HG02884 (cell line): Measurements from ENCODE around the gene UBAC2.
A peak's percentile ranks its signal among the peaks of the same experiment; 100 is the strongest.

Experiments used
- ATAC-seq: cut with Tn5 transposase; IDR thresholded peaks from one replicate; pipeline ENCODE4 v1.9.1; 2021; ENCODE audit warnings: mild to moderate bottlenecking, moderate library complexity; ENCODE audit not compliant: unreplicated experiment

Gene UBAC2, protein sequence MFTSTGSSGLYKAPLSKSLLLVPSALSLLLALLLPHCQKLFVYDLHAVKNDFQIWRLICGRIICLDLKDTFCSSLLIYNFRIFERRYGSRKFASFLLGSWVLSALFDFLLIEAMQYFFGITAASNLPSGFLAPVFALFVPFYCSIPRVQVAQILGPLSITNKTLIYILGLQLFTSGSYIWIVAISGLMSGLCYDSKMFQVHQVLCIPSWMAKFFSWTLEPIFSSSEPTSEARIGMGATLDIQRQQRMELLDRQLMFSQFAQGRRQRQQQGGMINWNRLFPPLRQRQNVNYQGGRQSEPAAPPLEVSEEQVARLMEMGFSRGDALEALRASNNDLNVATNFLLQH

DNA sequence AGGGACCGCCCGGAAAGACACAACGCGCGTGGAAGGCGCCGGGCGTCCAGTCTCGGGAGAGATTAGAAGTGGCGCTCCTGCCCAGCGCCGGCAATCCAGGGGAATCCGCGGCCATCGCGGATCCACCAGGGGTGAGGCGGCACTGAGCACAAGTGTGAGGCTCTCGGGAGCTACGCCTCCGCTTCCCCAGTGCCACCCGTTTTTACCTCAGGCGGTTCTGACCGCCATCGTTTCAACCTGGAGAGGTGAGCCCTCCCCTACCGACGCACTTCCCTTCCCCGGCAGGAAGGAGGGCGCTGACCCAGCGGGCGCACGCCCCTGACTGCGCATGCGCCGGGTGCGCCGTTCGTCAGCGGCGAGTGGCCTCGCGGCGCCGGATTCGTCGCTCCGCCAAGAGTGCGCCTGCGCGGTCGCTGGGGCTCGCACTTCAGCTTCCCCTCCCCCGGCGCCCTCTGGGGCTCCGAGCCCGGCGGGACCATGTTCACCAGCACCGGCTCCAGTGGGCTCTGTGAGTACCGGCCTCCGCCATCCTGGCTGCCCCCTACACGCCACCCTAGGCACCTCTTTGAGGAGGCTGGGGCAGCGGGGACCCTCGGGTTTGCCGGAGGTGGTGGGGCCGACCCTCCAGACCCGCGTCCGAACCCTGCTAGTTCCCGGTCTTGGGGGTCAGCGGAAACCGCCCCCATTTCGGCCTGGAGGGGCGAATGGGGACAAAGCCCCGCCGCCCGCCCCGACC lies at the start of gene UBAC2:
TSS of gene UBAC2 (plus strand) at position 423 of the 736 bp plus-strand sequence. CDS start at position 478, 55 bp downstream.
- ATAC-seq, result peak; percentile 58

DNA sequence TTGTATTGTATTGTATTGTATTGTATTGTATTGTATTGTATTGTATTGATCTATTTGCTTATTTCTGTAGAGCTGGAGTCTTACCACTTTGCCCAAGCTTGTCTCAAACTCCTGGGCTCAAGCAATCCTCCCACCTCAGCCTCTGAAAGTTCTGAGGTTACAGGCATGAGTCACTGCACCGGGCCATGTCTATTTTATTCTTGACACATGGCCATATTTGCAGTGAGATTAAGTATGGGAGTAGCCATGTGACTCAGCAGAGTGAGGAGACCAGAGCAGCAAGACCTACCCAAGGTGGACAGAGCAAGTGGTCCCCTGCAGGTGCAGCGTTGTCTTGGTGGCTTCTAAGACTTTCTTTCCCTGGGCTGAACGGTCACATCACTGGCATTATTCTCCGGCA lies 49.1 kb upstream of the UBAC2 start:
- peak; percentile 96 for ATAC-seq

DNA sequence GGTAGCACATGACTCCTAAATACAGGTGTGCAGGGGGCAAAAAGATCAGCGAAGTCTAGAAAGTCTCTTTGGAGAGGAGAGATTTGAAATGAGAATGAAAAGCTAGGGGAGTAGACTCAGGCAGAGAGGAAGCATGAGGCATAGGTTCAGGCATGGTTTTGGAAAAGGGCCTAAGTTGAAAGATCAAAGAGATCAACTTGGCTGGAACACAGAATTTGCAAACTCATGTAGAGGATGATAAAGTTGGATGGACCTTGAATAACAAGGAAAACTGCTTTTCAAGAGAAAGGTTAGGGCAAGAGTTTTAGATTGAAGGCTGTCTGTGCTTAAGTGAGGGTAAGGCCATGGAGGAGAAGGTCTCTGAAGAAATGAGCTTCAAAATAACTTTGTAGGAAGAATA lies 47.4 kb upstream of the UBAC2 start:
- ATAC-seq, result no peak

DNA sequence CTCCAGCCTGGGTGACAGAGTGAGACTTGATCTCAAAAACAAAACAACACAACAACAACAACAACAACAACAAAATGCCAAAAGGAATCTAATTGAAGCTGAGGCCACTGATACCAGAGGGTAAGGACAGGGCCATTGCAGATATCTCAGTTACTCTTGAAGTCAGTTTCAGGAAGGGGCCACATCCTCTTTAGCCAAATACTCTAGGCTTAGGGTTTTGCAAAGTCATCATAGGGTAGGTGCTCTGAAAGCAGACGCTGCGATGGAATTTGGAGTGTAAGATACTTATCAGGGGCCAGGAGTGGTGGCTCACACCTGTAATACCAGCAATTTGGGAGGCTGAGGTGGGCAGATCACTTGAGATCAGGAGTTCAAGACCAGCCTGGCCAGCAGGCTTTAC lies 46.6 kb upstream of the UBAC2 start:
- no peak for ATAC-seq

DNA sequence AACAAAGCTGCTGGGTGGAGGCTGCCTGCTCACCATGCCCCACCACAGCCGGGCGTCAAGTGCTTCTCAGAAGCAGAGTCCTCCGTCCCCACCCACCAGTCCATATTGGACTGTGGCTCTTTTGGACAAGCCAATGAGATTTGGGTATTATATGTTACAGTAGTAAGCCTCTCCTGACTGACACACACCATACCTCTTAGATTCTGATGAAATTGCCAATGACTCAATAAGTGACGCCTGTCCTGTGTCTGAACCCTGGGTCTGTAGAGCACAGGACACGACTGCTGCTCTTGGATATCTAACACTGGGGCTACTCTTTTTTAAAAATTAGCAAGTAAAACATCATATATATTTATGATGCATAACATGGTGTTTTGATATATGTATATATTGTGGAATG lies 44.8 kb upstream of the UBAC2 start:
- ATAC-seq, result no peak

DNA sequence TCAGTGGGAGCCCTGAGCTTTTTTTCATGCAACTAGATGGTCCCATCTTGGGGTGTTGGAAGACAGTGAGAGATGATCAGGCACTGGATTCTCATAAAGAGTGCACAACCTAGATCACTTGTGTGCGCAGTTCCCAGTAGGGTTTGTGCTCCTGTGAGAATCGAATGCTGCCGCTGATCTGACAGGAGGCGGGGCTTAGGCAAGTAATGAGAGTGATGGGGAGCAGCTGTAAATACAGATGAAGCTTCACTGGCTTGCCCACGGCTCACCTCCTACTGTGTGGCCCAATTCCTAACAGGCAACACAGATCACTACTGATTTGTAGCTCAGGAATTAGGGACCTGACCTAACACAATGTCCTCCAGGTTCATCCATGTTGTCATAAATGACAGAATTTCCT lies 43.6 kb upstream of the UBAC2 start:
- no peak for ATAC-seq

DNA sequence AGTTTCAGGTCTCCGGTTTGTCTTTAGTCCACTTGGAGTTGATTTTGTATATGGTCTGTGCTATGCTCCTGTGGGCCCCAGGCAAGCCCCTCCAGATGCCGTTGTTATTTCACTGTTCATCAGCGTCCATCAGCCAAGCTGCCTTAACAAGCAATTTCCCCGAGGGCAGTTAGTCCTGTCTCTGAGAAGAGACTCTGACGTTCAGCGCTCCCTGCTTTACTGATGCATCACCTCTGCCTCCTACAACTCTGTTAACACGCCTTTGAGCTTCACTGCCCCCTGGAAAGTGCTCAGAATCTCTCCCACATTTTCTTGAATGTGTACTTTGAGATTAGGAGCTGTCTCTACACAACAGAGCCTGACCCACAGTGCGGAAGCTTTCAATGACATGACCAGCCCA lies 41.8 kb upstream of the UBAC2 start:
- ATAC-seq, result no peak

DNA sequence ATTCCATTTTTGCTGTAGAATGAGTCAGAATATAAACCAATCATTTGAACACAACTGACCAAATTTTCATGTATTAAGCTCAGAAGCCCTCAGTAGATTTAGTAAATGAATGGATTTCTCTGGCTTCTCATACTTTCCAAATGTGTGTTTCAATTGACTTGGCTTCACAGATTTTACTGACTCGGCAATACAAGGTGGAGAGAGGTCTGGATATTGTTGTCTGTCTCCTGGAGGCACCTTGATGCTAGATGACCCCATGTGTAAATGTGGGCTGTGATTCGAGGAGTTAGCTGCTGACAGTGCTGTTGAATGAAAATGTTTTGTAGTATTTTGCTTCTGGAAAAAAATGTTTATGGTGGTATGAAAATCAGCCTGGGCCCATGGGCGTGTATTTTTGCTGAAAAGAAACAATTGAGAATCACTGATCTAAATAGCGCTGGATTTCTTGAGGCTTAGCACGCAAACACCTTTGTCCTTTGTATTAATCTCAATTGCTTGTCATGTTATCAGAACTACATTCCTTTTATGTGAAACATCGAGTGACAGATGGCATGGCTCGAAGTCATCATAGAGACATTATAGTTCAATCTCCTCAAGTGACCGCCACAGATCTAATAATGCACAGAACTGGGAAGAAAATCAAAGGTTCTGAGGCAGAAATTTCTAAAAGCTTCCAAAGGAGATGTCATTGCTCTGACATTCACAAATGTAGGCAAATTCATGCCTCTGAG lies 41.2 kb upstream of the UBAC2 start:
- ATAC-seq, result no peak

DNA sequence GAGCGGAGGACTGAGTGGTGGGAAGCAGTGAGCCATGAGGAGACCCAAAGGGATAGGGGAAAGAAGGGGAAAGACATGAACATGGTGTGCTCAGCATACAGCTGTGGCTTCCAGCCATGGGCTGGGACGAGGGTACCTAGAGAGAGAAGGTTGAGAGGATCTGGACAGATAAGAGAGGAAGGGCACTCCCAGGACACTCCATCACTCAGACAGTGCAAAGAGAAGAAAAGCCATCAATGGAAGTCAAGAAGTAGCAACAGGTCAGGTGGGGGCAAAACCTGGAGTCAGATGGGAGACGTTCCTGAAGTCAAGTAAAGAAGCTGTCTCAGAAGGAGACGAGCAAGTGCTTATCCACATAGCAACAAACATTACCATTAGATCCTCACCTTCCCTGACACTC lies 40.2 kb upstream of the UBAC2 start:
- ATAC-seq, result no peak

DNA sequence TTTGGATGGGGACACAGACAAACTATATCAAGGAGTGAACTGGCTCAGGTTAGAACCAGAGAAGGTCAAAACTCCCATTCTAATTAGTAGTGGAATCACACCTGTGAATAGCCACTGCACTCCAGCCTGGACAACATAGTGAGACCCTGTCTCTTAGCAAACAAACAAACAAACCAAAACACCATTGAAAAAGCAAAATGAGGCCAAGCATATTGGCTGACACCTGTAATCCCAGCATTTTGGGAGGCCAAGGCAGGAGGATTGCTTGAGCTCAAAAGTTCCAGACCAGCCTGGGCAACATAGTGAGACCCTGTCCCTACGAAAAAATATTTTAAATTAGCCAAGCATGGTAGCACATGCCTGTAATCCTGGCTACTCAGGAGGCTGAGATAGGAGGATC lies 39.1 kb upstream of the UBAC2 start:
- no peak for ATAC-seq

DNA sequence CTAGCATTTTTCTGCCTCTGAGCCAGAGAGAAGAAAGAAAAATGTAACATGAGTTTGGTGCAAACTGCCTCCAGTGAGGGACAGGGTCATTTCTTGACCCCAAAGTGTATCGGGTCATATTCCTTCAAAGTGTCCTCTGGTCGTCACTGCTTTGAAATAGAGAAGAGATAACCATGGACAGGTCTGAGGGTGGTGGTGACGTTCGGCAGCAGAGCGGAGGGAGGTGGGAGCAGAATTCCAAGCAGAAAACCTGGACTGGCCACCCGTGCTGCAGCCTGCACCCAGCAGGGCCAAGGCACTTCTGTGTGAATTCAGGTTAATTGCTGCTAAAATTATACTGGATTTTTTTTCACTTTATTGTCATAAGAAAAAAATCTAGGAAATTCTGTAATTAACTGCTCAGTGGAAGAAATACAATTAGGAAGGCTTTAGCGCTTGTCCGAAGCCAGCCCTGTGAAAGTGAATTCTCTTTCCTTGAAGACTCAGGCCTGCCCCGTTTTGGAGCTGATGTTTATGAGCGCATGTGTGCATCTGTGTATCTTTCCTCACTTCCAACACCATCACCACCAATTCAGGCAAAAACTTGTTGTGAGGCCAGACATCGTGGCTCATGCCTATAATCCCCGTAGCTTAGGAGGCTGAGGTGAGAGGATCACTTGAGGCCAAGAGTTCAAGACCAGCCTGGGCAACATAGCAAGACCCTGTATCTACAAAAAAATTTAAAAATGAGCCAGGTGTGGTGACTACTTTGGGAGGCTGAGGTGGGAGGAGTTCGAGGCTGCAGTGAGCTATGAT lies 37.9 kb upstream of the UBAC2 start:
- ATAC-seq, result no peak

DNA sequence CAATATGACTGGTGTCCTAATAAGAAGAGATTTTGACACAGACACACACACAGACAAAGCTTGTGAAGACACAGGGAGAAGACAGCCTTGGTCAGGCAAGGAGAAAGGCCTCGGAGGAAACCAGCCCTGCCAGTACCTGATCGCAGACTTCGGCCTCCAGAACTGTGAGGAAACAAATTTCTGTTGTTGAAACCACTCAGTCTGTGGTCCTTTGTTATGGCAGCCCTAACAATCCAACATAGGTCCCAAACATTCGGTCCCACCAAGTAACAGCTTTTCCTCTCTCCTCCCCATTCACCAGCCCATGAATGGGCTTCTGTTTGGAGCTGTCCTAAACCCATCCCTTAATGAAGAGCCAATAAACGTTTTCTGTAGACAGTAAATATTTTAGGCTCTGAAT lies 36.4 kb upstream of the UBAC2 start:
- no peak for ATAC-seq

DNA sequence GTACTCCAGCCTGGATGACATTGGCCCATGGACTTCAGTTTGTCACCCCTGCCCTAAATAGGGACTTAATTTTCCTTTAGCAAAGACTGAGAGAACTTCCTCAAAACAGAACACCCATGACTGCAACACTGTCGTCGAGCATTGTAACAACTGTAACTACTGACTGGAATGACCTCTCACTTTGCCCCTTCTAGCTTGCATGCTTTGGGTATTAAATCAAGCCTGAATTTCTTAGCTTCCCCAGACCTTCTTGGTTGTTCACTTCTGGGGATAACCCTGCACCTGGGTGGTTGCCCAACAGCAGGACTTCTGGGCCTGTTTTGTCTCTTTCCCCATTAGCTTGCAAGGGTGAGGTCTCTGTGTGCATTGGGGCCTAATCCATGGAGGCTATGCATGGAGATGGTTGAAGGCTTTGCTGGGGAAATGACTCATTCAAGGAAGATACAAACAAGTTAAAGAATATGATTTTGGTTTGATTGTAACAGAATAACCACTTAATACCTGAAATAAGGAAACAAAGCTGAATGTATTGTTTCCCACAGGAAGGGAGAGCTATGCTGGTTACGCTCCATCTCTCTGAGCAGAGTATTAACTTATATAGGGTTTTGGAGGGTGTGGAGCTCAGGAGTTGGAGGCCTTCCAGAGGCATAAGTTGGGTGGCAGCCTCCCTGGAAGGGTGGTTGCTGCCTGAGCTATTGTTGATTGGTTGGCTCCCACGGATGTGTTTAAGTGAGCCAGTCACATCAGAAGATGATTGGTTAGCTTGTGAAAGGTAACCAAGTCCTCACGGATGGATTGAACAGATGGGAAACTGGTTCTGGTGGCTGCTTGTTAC lies 34.7 kb upstream of the UBAC2 start:
- no peak for ATAC-seq

DNA sequence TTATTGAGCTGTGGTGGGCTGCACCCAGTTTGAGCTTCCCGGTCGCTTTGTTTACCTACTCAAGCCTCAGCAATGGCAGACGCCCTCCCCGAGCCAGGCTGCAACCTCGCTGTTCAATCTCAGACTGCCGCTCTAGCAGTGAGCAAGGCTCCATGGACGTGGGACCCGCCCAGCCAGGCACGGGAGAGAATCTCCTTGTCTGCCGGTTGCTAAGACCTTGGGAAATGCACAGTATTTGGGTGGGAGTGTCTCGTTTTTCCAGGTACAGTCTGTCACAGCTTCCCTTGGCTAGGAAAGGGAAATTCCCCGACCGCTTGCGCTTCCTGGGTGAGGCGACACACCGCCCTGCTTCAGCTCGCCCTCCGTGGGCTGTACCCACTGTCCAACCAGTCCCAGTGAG lies 27.7 kb upstream of the UBAC2 start:
- ATAC-seq, result no peak

DNA sequence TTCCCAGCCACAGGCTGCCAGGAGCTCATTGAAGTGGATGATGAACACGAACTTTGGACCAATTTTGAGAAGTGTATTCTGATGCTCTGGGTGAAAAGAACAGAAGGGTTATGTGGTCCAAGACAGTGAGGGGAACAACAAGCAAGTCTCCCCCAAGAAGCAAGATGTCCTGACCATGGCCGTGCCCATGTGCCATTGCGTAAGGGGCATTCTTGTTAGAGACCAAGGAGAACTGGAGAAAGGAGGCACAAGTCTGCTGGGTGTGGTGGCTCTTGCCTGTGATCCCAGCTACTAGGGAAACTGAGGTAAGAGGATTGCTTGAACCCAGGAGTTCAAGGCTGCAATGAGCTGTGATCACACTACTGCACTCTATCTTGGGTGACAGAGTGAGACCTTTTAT lies 27.0 kb upstream of the UBAC2 start:
- no peak for ATAC-seq

DNA sequence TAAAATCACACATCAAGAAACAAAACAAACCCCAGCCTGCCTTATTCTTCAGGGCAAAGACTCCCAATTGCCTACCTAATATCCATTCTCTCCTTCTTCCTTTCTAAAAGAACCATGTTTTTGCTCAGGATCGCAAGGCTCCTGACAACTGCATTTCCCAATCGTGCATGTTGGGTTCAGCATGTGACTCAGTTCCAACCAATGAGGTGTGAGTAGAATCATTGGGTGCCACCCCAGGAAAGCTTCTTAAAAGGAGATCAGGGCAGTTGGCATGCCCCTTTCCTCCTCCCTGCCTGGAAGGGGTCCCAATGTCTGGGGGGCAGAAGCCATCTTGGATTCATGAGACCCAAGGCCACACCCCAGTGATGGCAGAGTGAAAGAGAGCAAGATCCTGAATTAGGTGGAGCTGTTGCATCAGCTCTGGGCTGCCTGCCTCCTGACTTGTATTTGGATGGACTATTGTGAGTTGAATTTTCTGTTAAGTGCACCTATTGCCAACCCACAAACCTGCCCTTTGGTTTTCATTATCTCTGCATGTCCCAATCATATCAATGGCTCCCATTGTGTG lies 26.0 kb upstream of the UBAC2 start:
- ATAC-seq, result no peak

DNA sequence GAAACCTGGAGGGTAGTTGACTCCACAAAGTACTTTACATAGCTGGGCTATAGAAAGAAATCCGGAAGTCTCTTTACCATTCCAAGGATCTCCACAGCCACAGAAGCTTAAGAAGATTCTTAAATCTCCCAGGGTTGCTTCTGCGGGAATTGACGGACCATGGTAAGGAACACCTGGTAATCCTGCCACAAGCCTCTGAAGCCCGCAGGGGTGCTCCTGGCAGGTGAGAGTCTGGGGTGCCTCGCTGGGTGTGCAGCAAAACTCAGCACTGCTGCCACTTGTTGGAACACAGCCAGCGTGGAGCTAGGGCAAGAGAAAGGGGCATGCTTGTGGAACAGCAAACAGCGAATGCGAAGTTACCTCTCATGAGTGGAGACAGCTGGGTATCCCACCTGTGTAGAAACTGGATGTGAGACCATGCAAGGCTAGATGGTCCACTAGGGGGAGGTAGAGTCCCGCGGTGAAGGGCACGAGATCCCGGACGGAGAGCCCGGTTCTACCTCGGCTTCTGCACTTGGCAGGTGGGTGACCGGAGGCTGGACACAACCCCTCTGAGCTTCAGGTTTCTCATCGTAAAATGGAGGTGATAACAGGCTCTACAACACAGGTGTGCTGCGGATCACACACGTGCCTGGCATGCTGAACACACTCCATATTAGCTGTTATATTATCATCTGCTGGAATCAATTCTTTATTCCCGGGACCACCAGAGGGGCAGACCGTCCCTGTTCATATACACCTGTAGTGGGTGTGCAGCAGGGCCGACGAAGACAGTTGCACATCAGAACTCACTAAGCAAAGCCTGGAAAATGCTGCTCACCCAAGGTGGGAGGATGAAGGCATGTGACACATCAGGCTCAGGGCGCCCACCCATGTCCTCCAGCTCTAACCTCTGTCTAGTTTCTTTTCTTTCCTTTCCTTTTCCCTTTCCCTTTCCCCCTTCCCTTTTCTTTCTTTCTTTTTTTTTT lies 24.1 kb upstream of the UBAC2 start:
- ATAC-seq, result peak; percentile 74

DNA sequence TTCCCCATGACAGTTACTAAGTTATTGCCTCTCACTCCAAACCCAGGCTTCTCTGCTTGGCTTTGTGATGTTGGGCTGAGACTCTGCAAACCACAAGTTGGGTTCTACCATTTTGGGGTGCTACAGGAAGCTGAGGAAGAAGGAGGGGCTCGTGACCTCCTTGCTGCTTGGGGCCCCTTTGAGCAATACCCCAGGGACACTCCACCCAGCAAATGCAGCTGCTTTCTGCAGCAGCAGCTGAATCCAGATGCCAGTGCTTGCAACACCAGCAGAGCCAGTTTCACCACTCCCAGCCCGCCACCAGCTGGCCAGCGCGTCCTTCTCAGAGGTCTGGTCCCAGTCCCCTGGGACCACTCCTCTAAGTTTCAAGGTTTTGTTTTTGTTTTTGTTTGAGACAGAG lies 22.0 kb upstream of the UBAC2 start:
- ATAC-seq, result no peak

DNA sequence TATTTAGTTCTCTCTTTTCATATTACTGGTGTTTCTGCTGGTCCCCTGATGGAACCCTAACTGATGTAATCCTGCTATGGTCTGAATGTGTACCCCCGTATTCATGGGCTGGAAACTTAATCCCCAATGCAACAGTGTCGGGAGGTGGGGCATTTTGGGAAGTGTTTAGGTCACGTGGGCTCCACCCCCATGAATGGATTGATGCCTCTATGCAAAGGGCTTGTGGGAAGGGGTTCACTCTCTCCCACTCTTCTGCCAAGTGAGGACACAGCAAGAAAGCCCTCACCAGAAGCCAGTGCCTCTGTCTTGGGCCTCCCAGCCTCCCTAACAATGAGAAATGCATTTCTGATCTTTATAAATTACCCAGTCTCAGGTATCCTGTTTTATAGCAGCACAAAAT lies 21.2 kb upstream of the UBAC2 start:
- no peak for ATAC-seq
